Left forelimb (tissue), 1 donor: ENCODE data around the gene CHMP6.
"Not testable (repeated sequence)": the region's sequence is repeated elsewhere in the genome, so short reads cannot be mapped to it uniquely, and the experiment has no call there.

Experiments used
- DNase-seq: peaks from one replicate; pipeline ENCODE4 v3.0.0-alpha.2; 2018; ENCODE audit warnings: low spot score

Gene CHMP6

GRCh38 chr17:81030312-81030711 is 38.7 kb downstream of the CHMP6 start:
- not testable (repeated sequence) for DNase-seq

DNA sequence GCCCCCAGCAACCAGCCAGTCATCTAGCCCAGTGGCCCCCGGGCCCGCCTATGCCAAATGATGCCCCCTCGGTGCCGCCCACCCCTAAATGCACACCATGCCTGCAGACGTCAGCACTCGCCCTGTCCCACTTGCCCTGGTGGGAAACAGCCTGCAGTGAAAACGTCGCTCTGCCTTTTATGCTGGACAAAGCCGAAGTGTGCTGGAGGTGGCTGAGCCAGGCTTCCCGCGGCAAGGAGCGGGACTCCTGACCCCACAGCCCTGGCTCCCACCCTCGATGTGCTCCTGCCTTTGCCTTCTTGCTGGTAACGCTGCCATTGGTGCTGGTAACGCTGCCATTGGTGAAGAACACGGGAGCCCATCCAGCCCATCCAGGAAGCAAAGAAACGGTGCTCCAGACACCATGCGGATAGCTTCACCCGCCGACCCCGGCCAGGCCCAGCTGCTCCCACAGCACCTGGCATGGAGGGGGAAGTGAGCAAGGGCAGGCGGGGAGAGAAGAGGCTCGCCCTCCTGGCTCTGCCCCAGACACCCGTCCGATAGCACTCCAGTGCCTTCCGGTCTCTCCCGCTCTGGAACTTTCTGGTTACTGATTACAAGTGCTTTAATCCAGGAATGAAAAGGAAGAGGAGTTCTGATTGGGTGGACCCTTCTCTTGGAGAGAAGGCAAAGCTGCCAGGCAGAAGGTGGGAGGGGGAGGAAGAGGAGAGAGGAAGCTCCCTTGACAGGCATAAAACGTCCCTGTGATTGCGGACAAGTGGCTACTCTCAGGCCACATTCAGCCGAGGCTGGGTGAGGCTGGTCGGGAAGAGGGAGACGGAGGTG is 39.3 kb downstream of the CHMP6 start:
- DNase-seq, result peak; percentile 63

DNA sequence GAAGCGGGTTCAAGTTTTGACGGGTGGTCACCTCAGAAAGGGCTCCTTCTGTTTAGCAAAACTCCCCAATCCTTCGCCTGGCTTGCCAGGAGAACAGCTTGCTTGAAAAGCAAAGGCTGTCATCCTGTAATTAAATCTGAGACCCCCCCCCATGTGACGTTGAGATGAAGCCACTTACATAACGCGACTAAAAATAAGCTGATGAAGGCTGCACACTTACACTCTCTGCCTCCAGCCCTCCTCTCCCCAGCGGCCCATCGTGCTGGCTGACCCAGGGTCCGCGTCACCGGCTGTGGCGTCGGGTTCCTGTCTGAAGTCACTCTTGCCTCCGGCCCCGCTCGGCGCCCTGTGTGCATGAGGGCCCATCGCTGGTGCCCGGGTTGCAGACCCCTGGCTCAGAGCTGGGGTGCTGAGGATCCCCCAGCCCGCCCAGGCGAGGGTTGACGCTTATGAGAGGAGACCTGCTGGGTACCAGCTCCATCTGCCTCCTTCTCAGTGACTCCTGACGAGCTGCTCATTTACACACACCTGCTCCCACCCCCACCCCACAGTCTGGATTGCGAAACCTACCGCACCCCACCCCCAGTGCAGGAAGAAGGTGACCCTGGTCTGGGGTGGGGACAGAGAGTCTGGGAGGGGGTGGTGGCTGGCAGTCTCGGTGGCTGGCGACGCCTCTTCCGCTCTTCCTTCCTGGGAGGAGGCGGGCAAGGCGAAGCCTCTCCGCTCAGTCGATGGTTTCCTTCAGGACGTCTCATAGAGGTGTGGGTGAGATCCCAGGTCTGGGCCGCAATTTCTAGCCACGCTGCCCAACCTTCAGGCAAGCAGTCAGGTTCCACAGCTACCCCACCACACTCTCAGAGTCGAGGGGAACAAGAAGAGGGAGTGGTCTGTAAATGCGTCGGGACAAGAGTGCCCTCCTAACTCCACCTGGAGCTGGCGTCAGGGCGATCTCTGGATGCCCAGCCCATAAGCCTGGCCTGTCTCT is 40.2 kb downstream of the CHMP6 start:
- peak; percentile 64 for DNase-seq

DNA sequence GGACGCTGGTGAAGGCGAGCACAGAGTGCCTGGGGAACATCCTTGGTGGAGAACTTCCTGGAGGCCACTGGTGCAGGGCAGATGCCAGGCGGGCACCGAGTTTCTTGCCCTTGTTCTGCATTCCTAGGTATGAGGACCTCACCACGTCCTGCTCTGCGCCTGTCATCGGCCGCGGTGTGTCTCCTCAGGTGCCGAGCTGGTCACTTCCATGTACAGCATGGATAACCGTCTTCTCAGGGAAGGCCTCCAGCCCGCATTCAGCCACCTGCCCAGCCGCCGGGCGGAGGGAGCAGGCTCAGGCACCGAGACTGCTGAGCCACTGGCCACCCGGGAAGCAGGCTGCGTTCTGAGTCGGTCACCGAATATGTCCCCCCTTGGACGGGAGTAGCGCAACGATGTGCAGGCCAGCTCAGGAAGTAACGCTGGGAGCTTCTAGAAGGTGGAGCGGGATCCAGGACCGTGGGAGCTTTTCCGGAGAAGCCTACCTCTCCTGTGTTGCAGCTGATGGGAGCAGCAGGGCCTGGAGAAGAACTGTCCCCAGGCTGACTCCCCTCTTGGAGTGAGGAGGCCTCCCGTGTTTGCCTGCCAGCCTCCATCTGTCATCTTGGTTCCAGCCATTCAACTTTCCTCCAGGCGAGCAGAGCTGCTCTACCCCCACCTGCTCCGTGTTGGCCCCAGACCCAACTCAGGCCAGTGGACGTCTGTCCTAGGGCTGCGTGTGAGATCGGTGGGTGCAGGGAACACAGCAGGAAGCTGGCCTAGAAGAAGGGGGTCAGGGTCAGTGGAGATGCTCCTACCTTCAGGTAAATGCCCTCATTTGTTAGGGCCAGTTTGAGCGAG is 41.2 kb downstream of the CHMP6 start:
- DNase-seq, result no peak

DNA sequence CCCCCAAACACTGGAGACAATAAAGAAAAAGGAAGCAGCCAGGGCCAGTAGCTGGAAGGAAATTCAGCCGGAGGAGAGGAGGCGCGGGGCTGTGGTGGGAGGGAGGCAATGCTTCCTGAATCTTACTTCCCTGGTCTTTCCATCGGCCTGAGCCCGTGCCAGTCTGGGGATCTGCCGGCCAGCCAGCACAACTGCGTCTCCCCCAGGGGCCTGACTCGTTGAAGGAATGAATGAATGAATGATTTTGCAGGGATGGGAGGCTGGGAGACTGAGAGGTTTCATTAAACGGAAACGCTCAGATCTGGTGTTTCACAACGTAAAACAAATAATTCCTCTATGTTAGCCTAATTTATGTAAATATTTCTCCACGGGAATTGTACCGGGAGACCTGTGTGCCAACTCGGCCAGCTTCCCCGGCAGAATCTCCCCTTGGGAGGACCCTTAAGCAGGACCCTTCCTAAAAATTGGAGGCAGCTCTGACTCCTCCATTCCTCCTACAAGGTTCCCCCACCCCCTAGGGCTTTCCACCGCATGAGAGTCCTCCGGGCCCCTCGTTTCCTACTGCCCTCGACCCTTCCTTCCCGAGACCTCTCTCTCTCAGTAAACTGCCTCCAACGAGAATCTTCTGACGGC is 42.0 kb downstream of the CHMP6 start:
- no peak for DNase-seq

DNA sequence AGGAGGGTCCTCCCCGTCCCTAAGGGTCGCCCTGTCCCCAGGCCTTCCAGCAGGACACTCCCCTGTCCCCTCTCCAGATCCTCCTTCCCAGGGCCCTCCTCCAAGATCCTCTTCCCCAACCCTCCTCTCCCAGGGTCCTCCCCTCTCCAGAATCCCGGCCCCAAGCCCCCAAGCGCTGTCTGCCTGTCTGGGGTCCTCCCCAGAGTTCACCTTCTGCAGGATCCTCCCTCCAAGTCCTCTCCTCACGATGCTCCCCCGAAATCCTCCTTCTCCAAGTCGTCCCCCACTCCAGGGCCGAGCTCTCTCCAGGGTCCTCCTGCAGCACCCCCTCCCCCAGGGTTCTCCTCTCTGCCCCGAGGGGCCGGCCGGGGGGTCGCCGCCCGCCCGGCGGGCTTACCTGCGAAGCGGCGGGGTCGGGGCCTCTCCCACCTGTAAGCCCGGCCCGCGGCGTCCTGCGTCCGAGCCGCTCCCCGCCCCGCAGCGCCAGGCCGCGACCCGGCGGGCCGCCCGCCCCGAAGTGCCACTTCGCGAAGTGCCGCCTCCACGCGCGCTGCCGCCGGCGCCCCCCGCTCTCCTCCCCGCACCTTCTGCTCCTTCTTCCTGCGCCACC is 42.6 kb downstream of the CHMP6 start:
- DNase-seq, result no peak

- DNase-seq, result peak; percentile 99
These were observed 43.3 kb downstream of the CHMP6 start, which contains the start of gene BAIAP2 for GRCh38 chr17:81034779-81035520. Gene BAIAP2, plus strand, starts transcription at chr17:81035151. Its CDS starts 104 bp downstream, at chr17:81035255.

DNA sequence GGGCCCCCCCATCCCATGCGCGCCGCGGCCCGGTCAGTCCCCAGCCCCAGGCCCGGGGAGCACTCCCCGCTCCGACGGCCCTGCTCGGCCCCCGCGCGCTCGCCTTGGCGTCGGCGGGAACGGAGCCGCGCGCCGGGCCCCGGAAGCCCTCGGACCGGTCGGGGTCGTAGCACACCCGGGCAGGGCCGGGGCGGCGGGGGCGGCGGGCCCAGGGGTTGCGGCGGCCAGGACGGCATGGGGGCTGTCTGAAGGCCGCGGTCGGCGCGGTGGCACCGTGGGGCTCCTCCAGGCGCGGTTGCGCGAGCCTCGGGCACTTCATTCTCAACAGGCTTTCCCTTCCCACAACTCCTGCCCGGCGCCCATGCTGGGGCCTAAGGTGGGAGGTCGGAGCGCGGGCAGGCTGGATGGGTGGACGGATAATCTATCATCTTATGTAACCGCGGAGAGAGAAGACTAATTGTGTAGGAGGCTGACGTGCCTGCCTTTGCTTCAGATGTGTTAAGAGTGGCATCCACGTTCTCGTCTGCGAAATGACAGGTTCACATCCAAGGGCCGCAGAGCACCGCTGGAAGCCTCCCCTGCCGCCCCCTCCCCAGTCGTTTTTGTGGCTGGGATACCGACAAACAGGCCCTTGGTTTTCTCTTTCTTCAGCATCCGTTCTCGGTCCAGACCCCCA is 44.0 kb downstream of the CHMP6 start:
- no peak for DNase-seq

- no peak for DNase-seq
These were observed 44.7 kb downstream of the CHMP6 start for GRCh38 chr17:81036197-81036941.

DNA sequence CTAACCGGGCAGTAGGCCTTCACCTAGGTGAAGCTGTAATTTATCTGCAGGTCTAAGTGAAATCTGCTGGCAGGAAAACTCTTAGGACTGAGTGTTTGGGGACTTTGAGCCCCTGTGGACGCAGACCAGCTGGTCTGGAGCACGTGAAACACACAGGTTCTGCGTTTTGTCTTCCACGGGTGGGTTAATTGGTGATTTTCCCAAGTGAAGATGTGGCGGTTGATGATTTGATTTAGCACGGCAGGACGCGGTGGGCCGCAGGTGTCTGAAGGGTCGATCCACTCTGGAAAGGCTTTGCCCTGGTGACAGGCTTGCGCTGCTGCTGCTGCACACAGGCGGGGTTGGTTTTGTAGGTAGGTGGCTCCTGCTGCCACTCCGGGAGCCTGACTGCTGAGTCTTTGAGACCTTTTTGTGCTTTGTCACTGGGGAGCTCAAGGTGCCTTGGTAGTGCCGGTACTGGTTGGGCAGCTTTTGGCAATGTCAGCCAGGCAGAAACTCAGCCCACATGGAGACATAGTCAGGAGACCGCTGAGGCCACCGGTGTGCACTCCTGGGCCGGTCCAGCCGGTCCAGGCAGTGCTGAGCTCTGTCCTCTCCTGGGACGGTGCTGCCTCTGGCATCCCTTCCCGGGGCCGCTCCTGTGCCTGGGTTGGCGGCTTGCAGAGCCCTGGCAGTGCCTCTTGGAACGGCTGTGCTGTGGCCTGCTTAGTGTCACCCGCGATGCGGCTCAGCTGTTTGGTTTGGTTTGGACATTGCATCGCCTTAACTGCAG is 45.6 kb downstream of the CHMP6 start:
- DNase-seq, result no peak

GRCh38 chr17:81037798-81038733 is 46.4 kb downstream of the CHMP6 start:
- DNase-seq, result no peak

- DNase-seq, result no peak
These were observed 47.5 kb downstream of the CHMP6 start for GRCh38 chr17:81039096-81039495.

GRCh38 chr17:81039854-81040758 is 48.5 kb downstream of the CHMP6 start:
- DNase-seq, result no peak

- DNase-seq, result no peak
These were observed 49.2 kb downstream of the CHMP6 start for GRCh38 chr17:81040791-81041337.

DNA sequence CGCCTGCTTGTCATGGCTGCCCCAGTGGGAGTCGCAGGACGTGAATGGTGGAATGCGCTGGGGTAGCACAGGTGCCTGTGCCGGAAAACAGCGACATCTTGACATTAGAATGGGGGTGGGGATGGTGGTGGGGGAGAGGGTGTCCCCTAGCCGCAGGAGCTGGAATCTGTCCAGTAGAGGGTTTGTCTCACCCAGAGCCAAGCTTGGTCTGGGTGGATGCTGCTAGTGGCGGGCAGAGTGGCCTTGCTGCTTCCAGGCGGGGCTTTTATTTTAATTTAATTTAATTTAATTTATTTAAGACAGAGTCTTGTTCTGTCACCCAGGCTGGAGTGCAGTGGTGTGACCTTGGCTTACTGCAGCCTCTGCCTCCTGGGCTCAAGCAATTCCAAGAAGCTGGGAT is 51.0 kb downstream of the CHMP6 start:
- no peak for DNase-seq

DNA sequence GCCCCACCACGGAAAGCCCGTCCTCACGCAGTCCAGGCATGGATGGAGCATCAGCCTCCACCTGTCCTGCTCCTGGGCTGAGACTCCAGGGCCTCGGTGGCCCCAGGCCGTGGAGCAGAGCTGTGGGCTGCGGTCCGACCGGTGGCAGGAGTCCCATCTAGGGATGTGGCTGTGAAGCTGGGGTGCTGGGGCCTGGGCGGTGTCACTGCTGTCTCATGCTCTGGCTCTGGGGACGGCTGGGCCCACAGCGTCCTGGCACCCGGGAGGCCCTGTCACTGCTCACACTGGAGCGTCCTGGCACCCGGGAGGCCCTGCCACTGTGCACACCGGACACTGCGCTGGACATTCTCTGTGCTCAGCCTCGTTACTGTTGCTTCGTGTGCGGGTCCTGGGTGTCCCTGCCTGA is 51.7 kb downstream of the CHMP6 start:
- no peak for DNase-seq
